ENCODE results near the gene TPH2.

GRCh38 chr12:71955970-71956369, 17.3 kb downstream of the TPH2 start:
- TF ChIP-seq, protein P1, sequence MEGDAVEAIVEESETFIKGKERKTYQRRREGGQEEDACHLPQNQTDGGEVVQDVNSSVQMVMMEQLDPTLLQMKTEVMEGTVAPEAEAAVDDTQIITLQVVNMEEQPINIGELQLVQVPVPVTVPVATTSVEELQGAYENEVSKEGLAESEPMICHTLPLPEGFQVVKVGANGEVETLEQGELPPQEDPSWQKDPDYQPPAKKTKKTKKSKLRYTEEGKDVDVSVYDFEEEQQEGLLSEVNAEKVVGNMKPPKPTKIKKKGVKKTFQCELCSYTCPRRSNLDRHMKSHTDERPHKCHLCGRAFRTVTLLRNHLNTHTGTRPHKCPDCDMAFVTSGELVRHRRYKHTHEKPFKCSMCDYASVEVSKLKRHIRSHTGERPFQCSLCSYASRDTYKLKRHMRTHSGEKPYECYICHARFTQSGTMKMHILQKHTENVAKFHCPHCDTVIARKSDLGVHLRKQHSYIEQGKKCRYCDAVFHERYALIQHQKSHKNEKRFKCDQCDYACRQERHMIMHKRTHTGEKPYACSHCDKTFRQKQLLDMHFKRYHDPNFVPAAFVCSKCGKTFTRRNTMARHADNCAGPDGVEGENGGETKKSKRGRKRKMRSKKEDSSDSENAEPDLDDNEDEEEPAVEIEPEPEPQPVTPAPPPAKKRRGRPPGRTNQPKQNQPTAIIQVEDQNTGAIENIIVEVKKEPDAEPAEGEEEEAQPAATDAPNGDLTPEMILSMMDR (conservative IDR thresholded peaks at IDR 0.05) = no peak
- TF ChIP-seq ZFX (IDR thresholded peaks at IDR 0.05) = no peak
